PC-9 (cell line): ENCODE results near the gene TENM4. TPM values are rescaled to one million over a fixed set of nuclear protein-coding genes. Genes with fewer than 3 reads are reported as not detected.

Experiments used
- BruUV-seq: library from RNA; stranded (reverse); fragments of 400-500 nt; replicated peaks from 2 replicates; lab custom pipeline; 2021; lab: Mats Ljungman, UMichigan
- CTCF ChIA-PET: fragments of 300-600 bp; sonication (Branson Sonifier 250); formaldehyde crosslinking; loops from one replicate; lab custom pipeline; 2022; ENCODE audit warnings: antibody characterized with exemption; lab: Charles Lee
- POLR2A ChIA-PET: fragments of 300-600 bp; sonication (Branson Sonifier 250); formaldehyde crosslinking; loops from one replicate; lab custom pipeline; 2022; ENCODE audit warnings: antibody characterized with exemption; ENCODE audit not compliant: unreplicated experiment; lab: Charles Lee
- DNase-seq, 2 experiments: peaks; one replicate each; pipeline versions ENCODE4 v3.0.0 to v3.0.0-alpha.2; 2015 to 2022; ENCODE audit warnings: mixed read lengths in 1 of 2
- H2AFZ ChIP-seq: fragments of 200-600 bp; sonication (generic); 2 replicates; pipeline ENCODE4 v1.8.1; 2017; ENCODE audit warnings: antibody characterized with exemption
- H3F3A ChIP-seq: fragments of 200-600 bp; sonication (generic); 2 replicates; pipeline ENCODE4 v1.8.1; 2017; ENCODE audit warnings: antibody characterized with exemption, mild to moderate bottlenecking, low read depth; ENCODE audit not compliant: insufficient read depth
- H3K27ac ChIP-seq: fragments of 200-600 bp; sonication (generic); 2 replicates; pipeline ENCODE4 v1.6.1; 2016; ENCODE audit warnings: mixed run types
- H3K27me3 ChIP-seq: fragments of 200-600 bp; sonication (generic); 2 replicates; pipeline ENCODE4 v1.6.1; 2016; ENCODE audit warnings: low read depth, mixed run types; ENCODE audit not compliant: insufficient read depth
- H3K36me3 ChIP-seq: fragments of 200-600 bp; sonication (generic); 2 replicates; pipeline ENCODE4 v1.6.1; 2016; ENCODE audit warnings: low read depth, mixed run types
- H3K4me1 ChIP-seq: fragments of 200-600 bp; sonication (generic); replicated peaks from 2 replicates; pipeline ENCODE4 v1.6.1; 2016; ENCODE audit warnings: mixed run types; ENCODE audit not compliant: insufficient read depth
- H3K4me2 ChIP-seq: fragments of 200-600 bp; sonication (generic); 2 replicates; pipeline ENCODE4 v1.6.1; 2017; ENCODE audit warnings: mixed run types
- H3K4me3 ChIP-seq: fragments of 200-600 bp; sonication (generic); 2 replicates; pipeline ENCODE4 v1.6.1; 2016; ENCODE audit warnings: mixed run types
- H3K79me2 ChIP-seq: fragments of 200-600 bp; sonication (generic); 2 replicates; pipeline ENCODE4 v1.6.1; 2017; ENCODE audit warnings: low read depth, mixed run types
- H3K9me2 ChIP-seq: fragments of 200-600 bp; sonication (generic); 2 replicates; pipeline ENCODE4 v1.8.1; 2017; ENCODE audit warnings: mild to moderate bottlenecking; ENCODE audit not compliant: insufficient read depth
- H3K9me3 ChIP-seq: fragments of 200-600 bp; sonication (generic); 2 replicates; pipeline ENCODE4 v1.8.1; 2016; ENCODE audit warnings: low read depth; ENCODE audit not compliant: insufficient read depth
- H4K20me1 ChIP-seq: fragments of 200-600 bp; sonication (generic); 2 replicates; pipeline ENCODE4 v1.8.1; 2017; ENCODE audit not compliant: insufficient read depth
- EZH2 ChIP-seq: fragments of 200-600 bp; sonication (generic); IDR thresholded peaks from 2 replicates; pipeline ENCODE4 v1.8.0; 2017; ENCODE audit warnings: antibody characterized with exemption, low read depth
- intact Hi-C: fragments of 100-400 bp; cut with micrococcal nuclease; formaldehyde crosslinking; loops from one replicate; pipeline ENCODE4 v1.10.0; 2022; ENCODE audit not compliant: unreplicated experiment
- total RNA-seq: library from RNA; stranded (reverse); gene quantifications from 2 replicates; pipeline ENCODE4 v1.2.3, GENCODE V29; 2021
- TF ChIP-seq, protein P1 (sequence below): fragments of 200-600 bp; sonication (generic); conservative IDR thresholded peaks from 2 replicates; pipeline ENCODE4 v1.6.1; 2017; ENCODE audit warnings: mixed run types, antibody characterized with exemption, mild to moderate bottlenecking, moderate library complexity

Gene TENM4
- total RNA-seq, 1 experiment from 2014 or later: not detected

DNA sequence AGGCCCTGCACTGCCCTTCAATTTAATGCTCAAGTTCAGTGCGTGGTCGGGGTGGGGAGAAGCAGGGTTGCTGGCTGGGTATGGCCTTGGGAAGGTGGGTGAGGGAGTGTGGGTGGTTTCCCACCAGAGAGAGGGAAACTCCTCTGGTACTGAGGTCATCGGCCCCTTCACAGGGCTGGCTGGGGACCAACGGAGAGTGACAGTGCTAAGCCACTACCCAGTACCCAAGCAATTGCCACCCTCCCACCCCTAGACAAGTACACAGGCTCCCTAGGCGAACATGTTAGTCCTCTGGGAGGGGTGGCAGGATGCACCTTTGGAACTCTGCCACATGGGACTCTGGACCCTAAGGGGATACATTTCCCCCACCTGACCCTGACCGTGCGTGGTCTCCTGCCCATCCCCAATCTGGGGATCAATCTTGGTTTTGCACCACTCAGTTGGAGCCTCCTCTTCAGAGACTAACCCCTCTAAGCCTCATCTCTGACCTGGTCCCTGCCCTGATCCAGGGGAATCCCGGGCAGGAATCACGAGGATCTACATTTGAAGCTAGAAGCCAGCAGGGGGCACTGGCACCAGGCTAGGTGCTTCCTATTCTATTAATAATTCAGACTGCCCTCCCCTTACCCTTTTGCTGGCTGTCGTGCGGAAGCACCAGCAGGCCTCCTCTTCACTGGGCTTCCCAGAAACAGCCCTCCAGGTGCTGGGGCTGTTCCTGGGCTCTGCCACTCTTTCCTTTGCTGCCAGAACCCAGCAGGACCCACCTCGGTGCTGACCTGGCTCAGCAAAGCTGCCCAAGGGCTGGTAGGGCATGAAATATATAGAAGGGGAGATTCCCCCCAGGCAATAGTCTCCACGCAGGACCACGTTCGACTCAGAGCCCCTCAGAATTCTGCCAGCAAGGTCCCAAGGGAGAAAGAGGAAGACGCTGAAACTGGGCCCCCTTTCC lies 377.7 kb downstream of the TENM4 start:
- POLR2A ChIA-PET: no interaction called here
- CTCF ChIA-PET: interaction anchor here (0.6 kb wide), 1 partner anchor 75 kb away, joined by 3 read pairs; no protein-coding TSS in a partner anchor
- no peaks in the 10 kb centered on the region for H3K4me1 ChIP-seq
- H3K27ac ChIP-seq: no peak overlapping the region
- no peak overlapping the region for H3K4me2 ChIP-seq
- BruUV-seq: no TSS peak
- peaks cover 43% of the 10 kb centered on the region for H3K27me3 ChIP-seq
- H3K36me3 ChIP-seq: no peaks in the 10 kb centered on the region
- H3K9me2 ChIP-seq: no peaks in the 10 kb centered on the region
- intact Hi-C loops: no loop called here
- H4K20me1 ChIP-seq: no peaks in the 10 kb centered on the region
- H3K79me2 ChIP-seq: no peaks in the 10 kb centered on the region
- H2AFZ ChIP-seq: no peak overlapping the region
- H3K9me3 ChIP-seq: no peaks in the 10 kb centered on the region
- DNase-seq: no peak
- no peak overlapping the region for H3K4me3 ChIP-seq
- H3F3A ChIP-seq: no peaks in the 10 kb centered on the region
- TF ChIP-seq, protein P1, sequence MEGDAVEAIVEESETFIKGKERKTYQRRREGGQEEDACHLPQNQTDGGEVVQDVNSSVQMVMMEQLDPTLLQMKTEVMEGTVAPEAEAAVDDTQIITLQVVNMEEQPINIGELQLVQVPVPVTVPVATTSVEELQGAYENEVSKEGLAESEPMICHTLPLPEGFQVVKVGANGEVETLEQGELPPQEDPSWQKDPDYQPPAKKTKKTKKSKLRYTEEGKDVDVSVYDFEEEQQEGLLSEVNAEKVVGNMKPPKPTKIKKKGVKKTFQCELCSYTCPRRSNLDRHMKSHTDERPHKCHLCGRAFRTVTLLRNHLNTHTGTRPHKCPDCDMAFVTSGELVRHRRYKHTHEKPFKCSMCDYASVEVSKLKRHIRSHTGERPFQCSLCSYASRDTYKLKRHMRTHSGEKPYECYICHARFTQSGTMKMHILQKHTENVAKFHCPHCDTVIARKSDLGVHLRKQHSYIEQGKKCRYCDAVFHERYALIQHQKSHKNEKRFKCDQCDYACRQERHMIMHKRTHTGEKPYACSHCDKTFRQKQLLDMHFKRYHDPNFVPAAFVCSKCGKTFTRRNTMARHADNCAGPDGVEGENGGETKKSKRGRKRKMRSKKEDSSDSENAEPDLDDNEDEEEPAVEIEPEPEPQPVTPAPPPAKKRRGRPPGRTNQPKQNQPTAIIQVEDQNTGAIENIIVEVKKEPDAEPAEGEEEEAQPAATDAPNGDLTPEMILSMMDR: peak; percentile 58
- TF ChIP-seq EZH2: no peak

DNA sequence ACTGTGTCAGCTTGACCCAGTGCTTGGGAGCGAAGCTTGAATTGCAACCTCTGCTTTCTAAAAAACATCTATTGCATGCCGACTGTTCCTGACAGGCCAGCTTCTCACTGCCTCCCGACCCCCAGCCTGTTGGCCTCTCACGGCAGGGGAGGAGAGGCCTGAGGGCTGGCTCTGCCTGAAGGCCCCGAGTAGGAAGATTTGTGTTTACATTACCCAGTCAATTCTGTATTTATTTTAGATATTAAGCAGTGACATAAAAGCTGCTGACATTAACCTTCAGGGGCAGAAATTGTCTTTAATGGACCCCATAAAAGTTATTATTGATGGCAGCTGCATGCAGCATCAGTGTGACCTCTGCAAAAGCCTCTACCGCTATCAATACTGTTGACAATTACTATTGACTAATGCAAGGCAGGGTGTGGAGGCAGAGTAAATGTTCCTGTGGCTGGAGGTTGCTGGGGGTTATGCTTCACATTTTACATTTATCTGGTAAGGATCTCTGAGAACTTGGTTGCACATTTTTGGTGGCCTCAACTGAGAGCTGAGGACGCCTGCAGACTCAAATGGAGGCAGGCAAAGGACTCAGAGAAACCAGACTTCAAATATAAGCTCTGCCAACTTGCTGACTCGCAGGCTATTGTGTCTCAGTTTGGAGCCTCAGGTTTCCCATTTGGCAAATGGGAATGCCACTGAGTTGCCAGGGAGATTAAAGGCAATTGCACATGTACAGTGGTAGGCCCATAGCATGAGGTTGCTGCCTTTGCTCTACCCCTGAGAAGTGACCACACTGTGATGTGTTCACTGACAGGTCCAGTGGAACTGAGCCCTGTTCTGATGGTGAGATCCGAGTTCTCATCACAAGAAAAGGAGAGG lies 380.5 kb downstream of the TENM4 start:
- Histone ChIP-seq H2AFZ (no peak overlapping the region), H3K9me2 (no peaks in the 10 kb centered on the region), H3F3A (no peaks in the 10 kb centered on the region), H3K4me2 (no peak overlapping the region), H3K4me3 (no peak overlapping the region), H3K27ac (no peak overlapping the region), H3K79me2 (no peaks in the 10 kb centered on the region), H3K36me3 (no peaks in the 10 kb centered on the region), H4K20me1 (no peaks in the 10 kb centered on the region), H3K27me3 (peaks cover 29% of the 10 kb centered on the region; the same call in 1 of the 2 replicates), H3K4me1 (no peaks in the 10 kb centered on the region), H3K9me3 (no peaks in the 10 kb centered on the region)
- POLR2A ChIA-PET: no interaction called here
- CTCF ChIA-PET: no interaction called here
- no peak for DNase-seq
- no TSS peak for BruUV-seq
- TF ChIP-seq, protein P1: no peak
- TF ChIP-seq EZH2: no peak
- intact Hi-C loops: no loop called here

DNA sequence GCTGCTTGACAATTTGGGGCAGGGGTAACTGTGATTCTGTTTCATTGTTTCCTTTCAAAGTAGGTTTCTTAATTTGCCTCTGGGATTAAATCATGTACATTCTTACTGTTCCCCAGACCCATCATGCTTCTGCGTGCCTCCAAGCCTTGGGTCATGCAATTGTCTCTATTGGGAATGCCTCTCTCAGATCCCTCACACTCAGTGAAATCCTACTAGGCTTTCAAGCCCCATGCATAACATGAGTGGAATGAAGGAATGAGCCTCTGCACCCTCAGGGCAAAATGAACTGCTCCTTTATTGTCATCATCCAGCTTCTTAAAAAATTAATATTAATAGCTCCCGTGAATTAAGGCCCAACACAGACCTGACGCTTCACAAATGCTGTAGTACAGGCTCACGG lies 381.7 kb downstream of the TENM4 start:
- no peak for DNase-seq
- H2AFZ ChIP-seq: no peak overlapping the region
- no peaks in the 10 kb centered on the region for H3K4me1 ChIP-seq
- intact Hi-C loops: no loop called here
- no peaks in the 10 kb centered on the region for H3K9me2 ChIP-seq
- H3K9me3 ChIP-seq: no peaks in the 10 kb centered on the region
- H3K36me3 ChIP-seq: no peaks in the 10 kb centered on the region
- H3K4me2 ChIP-seq: no peak overlapping the region
- H4K20me1 ChIP-seq: no peaks in the 10 kb centered on the region
- H3K4me3 ChIP-seq: no peak overlapping the region
- peaks cover 19% of the 10 kb centered on the region; the same call in 1 of the 2 replicates for H3K27me3 ChIP-seq
- POLR2A ChIA-PET: no interaction called here
- CTCF ChIA-PET: no interaction called here
- TF ChIP-seq EZH2: no peak
- TF ChIP-seq, protein P1: no peak
- no peaks in the 10 kb centered on the region for H3K79me2 ChIP-seq
- no peaks in the 10 kb centered on the region for H3F3A ChIP-seq
- H3K27ac ChIP-seq: no peak overlapping the region
- no TSS peak for BruUV-seq
